Fibroblast of skin of left biceps (primary cell): Measurements from ENCODE around the gene SESN2.

Source experiments
- DNase-seq, 2 experiments: peaks; one replicate each; pipeline ENCODE4 v3.0.0-alpha.2; 2013; ENCODE audit warnings: low read depth in 2 of 2

SESN2 gene

DNA sequence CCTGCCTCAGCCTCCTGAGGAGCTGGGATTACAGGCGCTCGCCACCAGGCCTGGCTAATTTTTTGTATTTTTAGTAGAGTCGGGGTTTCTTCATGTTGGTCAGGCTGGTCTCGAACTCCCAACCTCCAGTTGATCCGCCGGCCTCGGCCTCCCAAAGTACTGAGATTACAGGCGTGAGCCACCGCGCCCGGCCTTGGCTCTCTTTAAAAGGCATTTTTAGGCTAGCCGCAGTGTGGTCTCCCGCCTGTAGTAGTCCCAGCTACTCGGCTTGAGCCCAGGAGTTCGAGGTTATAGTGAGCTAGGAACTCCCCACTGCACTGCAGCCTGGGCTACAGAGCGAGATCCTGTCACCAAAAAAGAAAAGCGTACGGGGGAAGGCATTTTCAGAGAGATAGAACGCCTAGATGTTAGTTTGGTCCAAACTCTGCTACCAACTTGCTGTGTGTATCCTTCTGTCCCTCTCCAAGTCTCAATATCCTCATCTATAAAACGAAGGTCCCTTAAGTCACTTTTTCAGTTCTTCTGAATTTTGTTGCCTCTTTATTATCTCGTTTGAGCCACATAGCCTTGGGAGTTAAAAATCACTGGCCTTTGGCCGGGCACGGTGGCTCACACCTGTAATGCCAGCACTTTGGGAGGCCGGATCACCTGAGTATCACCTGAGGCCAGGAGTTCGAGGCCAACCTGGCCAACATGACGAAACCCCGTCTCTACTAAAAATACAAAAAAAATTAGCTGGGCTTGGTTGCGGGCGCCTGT, 70.3 kb downstream of the SESN2 start:
- no peak for DNase-seq
